IMR-90 (cell line): ENCODE results near the gene RNF181.
A peak's percentile ranks its signal among the peaks of the same experiment; 100 is the strongest.

Source experiments
- BHLHE40 ChIP-seq: fragments of 150-350 bp; IDR thresholded peaks from 2 replicates; pipeline ENCODE4 v1.6.1; 2016; ENCODE audit warnings: mild to moderate bottlenecking, low read depth, low read length
- CEBPB ChIP-seq: IDR thresholded peaks from 2 replicates; pipeline ENCODE4 v1.6.1; 2012; ENCODE audit warnings: low read depth, low read length, improper control_type of control experiment
- CTCF ChIP-seq: conservative IDR thresholded peaks from 2 replicates; pipeline ENCODE4 v1.5.1; 2012; ENCODE audit warnings: mild to moderate bottlenecking, low read depth, low read length, improper control_type of control experiment
- MAFK ChIP-seq: IDR thresholded peaks from 2 replicates; pipeline ENCODE4 v1.6.1; 2012; ENCODE audit warnings: low read depth, low read length, improper control_type of control experiment
- MAZ ChIP-seq: IDR thresholded peaks from 2 replicates; pipeline ENCODE4 v1.6.1; 2012; ENCODE audit warnings: low read depth, mild to moderate bottlenecking, low read length, improper control_type of control experiment, moderate library complexity, borderline replicate concordance
- RAD21 ChIP-seq: IDR thresholded peaks from 2 replicates; pipeline ENCODE4 v1.6.1; 2012; ENCODE audit warnings: low read length, improper control_type of control experiment
- RCOR1 ChIP-seq: IDR thresholded peaks from 2 replicates; pipeline ENCODE4 v1.6.1; 2012; ENCODE audit warnings: mild to moderate bottlenecking, low read length, improper control_type of control experiment; ENCODE audit not compliant: insufficient replicate concordance
- USF2 ChIP-seq: fragments of 150-350 bp; IDR thresholded peaks from 2 replicates; pipeline ENCODE4 v1.6.1; 2017; ENCODE audit warnings: mild to moderate bottlenecking, antibody characterized with exemption, low read length, low read depth

- TF ChIP-seq MAZ: 0 out of 2 replicates have a peak, but pooled peaks have one; percentile 14
- no peak for TF ChIP-seq CTCF
- TF ChIP-seq RCOR1: peak; percentile 64
- TF ChIP-seq BHLHE40: no peak
- 0 out of 2 replicates have a peak, but pooled peaks have one; percentile 14 for TF ChIP-seq RAD21
- TF ChIP-seq CEBPB: peak; percentile 72
- TF ChIP-seq MAFK: no peak
- TF ChIP-seq USF2: no peak
Observed at GRCh38 chr2:85549826-85550225, 45.7 kb upstream of the RNF181 start.
